Dendritic cell treated with granulocyte-macrophage colony-stimulating factor and Interleukin-4, amounts not matched to agents 40 ng/mL and 50 ng/mL, for 4 days (primary cell): ENCODE measurements around the gene SLC16A12.
"Not testable (repeated sequence)": the region's sequence is repeated elsewhere in the genome, so short reads cannot be mapped to it uniquely, and the experiment has no call there.

Source experiments
- H3K27ac Mint-ChIP-seq: one replicate; pipeline ENCODE4 v1.8.0; 2022; ENCODE audit warnings: mild to moderate bottlenecking, mixed read lengths
- H3K27me3 Mint-ChIP-seq: one replicate; pipeline ENCODE4 v1.8.0; 2022; ENCODE audit warnings: mild to moderate bottlenecking, mixed read lengths
- H3K36me3 Mint-ChIP-seq: one replicate; pipeline ENCODE4 v1.8.0; 2022; ENCODE audit warnings: low read depth, mixed read lengths
- H3K4me1 Mint-ChIP-seq: one replicate; pipeline ENCODE4 v1.8.0; 2022; ENCODE audit warnings: low read depth, mixed read lengths
- H3K4me3 Mint-ChIP-seq: one replicate; pipeline ENCODE4 v1.8.0; 2022; ENCODE audit warnings: mild to moderate bottlenecking, moderate library complexity, mixed read lengths
- H3K9me3 Mint-ChIP-seq: one replicate; pipeline ENCODE4 v1.8.0; 2022; ENCODE audit warnings: mixed read lengths
- intact Hi-C: fragments of 100-400 bp; cut with micrococcal nuclease; formaldehyde crosslinking; loops from one replicate; pipeline ENCODE4 v1.15.0; 2022

SLC16A12 gene

GRCh38 chr10:89463846-89464537, 71.4 kb downstream of the SLC16A12 start:
- Mint-ChIP-seq H3K4me3 (no peak overlapping the region), H3K4me1 (no peaks in the 10 kb centered on the region), H3K9me3 (no peaks in the 10 kb centered on the region), H3K27me3 (no peaks in the 10 kb centered on the region), H3K36me3 (no peaks in the 10 kb centered on the region), H3K27ac (no peak overlapping the region)
- intact Hi-C loops, result no loop called here

- H3K4me1 Mint-ChIP-seq, result peaks cover 10% of the 10 kb centered on the region
- intact Hi-C loops, result no loop called here
- no peaks in the 10 kb centered on the region for H3K36me3 Mint-ChIP-seq
- H3K9me3 Mint-ChIP-seq, result no peaks in the 10 kb centered on the region
- peaks cover 7% of the 10 kb centered on the region for H3K27me3 Mint-ChIP-seq
- H3K27ac Mint-ChIP-seq, result no peak overlapping the region
- no peak overlapping the region for H3K4me3 Mint-ChIP-seq
These were observed 76.6 kb downstream of the SLC16A12 start for GRCh38 chr10:89458784-89459183.

GRCh38 chr10:89458291-89458690, 77.1 kb downstream of the SLC16A12 start:
- no peaks in the 10 kb centered on the region for H3K36me3 Mint-ChIP-seq
- intact Hi-C loops, result no loop called here
- H3K27me3 Mint-ChIP-seq, result peaks cover 7% of the 10 kb centered on the region
- H3K9me3 Mint-ChIP-seq, result no peaks in the 10 kb centered on the region
- no peak overlapping the region for H3K4me3 Mint-ChIP-seq
- peaks cover 10% of the 10 kb centered on the region for H3K4me1 Mint-ChIP-seq
- H3K27ac Mint-ChIP-seq, result no peak overlapping the region

- Mint-ChIP-seq H3K4me1 (peaks cover 10% of the 10 kb centered on the region), H3K4me3 (no peak overlapping the region), H3K9me3 (no peaks in the 10 kb centered on the region), H3K27ac (no peak overlapping the region), H3K36me3 (no peaks in the 10 kb centered on the region), H3K27me3 (peaks cover 7% of the 10 kb centered on the region)
- intact Hi-C loops, result no loop called here
These were observed 80.6 kb downstream of the SLC16A12 start for GRCh38 chr10:89454561-89455347.

GRCh38 chr10:89452193-89452592, 83.2 kb downstream of the SLC16A12 start:
- Mint-ChIP-seq H3K27ac (no peak overlapping the region), H3K9me3 (no peaks in the 10 kb centered on the region), H3K36me3 (no peaks in the 10 kb centered on the region), H3K4me1 (peaks cover 10% of the 10 kb centered on the region), H3K4me3 (no peak overlapping the region), H3K27me3 (peaks cover 5% of the 10 kb centered on the region)
- intact Hi-C loops, result no loop called here

- H3K27me3 Mint-ChIP-seq, result peaks cover 3% of the 10 kb centered on the region
These were observed 84.5 kb downstream of the SLC16A12 start for GRCh38 chr10:89450901-89451300.

GRCh38 chr10:89444819-89445218, 90.6 kb downstream of the SLC16A12 start:
- H3K27me3 Mint-ChIP-seq, intact Hi-C loops, H3K9me3 Mint-ChIP-seq, H3K4me1 Mint-ChIP-seq, H3K4me3 Mint-ChIP-seq, H3K27ac Mint-ChIP-seq, H3K36me3 Mint-ChIP-seq: not testable (repeated sequence)

More at GRCh38 chr10:89450901-89451300, 84.5 kb downstream of the SLC16A12 start:
- H3K4me3 Mint-ChIP-seq, result no peak overlapping the region
- H3K9me3 Mint-ChIP-seq, result no peaks in the 10 kb centered on the region
- peaks cover 10% of the 10 kb centered on the region for H3K4me1 Mint-ChIP-seq
- intact Hi-C loops, result no loop called here
- H3K36me3 Mint-ChIP-seq, result no peaks in the 10 kb centered on the region
- H3K27ac Mint-ChIP-seq, result no peak overlapping the region

GRCh38 chr10:89442289-89442688, 93.1 kb downstream of the SLC16A12 start:
- no peaks in the 10 kb centered on the region for H3K36me3 Mint-ChIP-seq
- H3K27ac Mint-ChIP-seq, result no peak overlapping the region
- H3K27me3 Mint-ChIP-seq, result no peaks in the 10 kb centered on the region
- no peaks in the 10 kb centered on the region for H3K9me3 Mint-ChIP-seq
- H3K4me1 Mint-ChIP-seq, result no peaks in the 10 kb centered on the region
- intact Hi-C loops, result no loop called here
- no peak overlapping the region for H3K4me3 Mint-ChIP-seq

- H3K9me3 Mint-ChIP-seq, result no peaks in the 10 kb centered on the region
- H3K4me3 Mint-ChIP-seq, result no peak overlapping the region
- no peaks in the 10 kb centered on the region for H3K4me1 Mint-ChIP-seq
- intact Hi-C loops, result no loop called here
- no peaks in the 10 kb centered on the region for H3K36me3 Mint-ChIP-seq
- H3K27ac Mint-ChIP-seq, result no peak overlapping the region
- peaks cover 4% of the 10 kb centered on the region for H3K27me3 Mint-ChIP-seq
These were observed 95.0 kb downstream of the SLC16A12 start for GRCh38 chr10:89440226-89441009.

- peaks cover 6% of the 10 kb centered on the region for H3K27me3 Mint-ChIP-seq
- no peak overlapping the region for H3K27ac Mint-ChIP-seq
- no peak overlapping the region for H3K4me3 Mint-ChIP-seq
- H3K9me3 Mint-ChIP-seq, result no peaks in the 10 kb centered on the region
- H3K4me1 Mint-ChIP-seq, result no peaks in the 10 kb centered on the region
- no peaks in the 10 kb centered on the region for H3K36me3 Mint-ChIP-seq
- intact Hi-C loops, result no loop called here
These were observed 96.9 kb downstream of the SLC16A12 start for GRCh38 chr10:89438525-89438924.

GRCh38 chr10:89431977-89432376, 103.4 kb downstream of the SLC16A12 start:
- no peaks in the 10 kb centered on the region for H3K9me3 Mint-ChIP-seq
- intact Hi-C loops, result no loop called here
- no peaks in the 10 kb centered on the region for H3K4me1 Mint-ChIP-seq
- H3K27ac Mint-ChIP-seq, result no peak overlapping the region
- H3K4me3 Mint-ChIP-seq, result no peak overlapping the region
- peaks cover 7% of the 10 kb centered on the region for H3K27me3 Mint-ChIP-seq
- no peaks in the 10 kb centered on the region for H3K36me3 Mint-ChIP-seq

GRCh38 chr10:89428877-89429276, 106.5 kb downstream of the SLC16A12 start:
- Mint-ChIP-seq H3K27ac (no peak overlapping the region), H3K4me3 (no peak overlapping the region), H3K27me3 (peaks cover 2% of the 10 kb centered on the region), H3K36me3 (no peaks in the 10 kb centered on the region), H3K4me1 (no peaks in the 10 kb centered on the region), H3K9me3 (no peaks in the 10 kb centered on the region)
- intact Hi-C loops, result loop anchor here (10.0 kb wide), 2 partner anchors 276 to 1426 kb away; partner anchors contain the start of genes HTR7 and KIF20B

GRCh38 chr10:89427629-89428028, 107.8 kb downstream of the SLC16A12 start:
- Mint-ChIP-seq H3K9me3 (no peaks in the 10 kb centered on the region), H3K4me1 (no peaks in the 10 kb centered on the region), H3K27ac (no peak overlapping the region), H3K36me3 (no peaks in the 10 kb centered on the region), H3K27me3 (no peaks in the 10 kb centered on the region), H3K4me3 (no peak overlapping the region)
- intact Hi-C loops, result loop anchor here (10.0 kb wide), 2 partner anchors 277 to 1427 kb away; partner anchors contain the start of genes HTR7 and KIF20B
